ENCODE results near the gene ABHD12. TPM values are rescaled to one million over a fixed set of nuclear protein-coding genes. Genes with fewer than 3 reads are reported as not detected.

Gene ABHD12
- total RNA-seq, 8 experiments from 2014 or later = 23.2 to 79.9 (median 29.6) TPM

- WGBS, 10 experiments = 83 to 100% (median 95%) methylated on average over 1 to 10 of the region's 11 CpGs
These were observed 136.9 kb downstream of the ABHD12 start for GRCh38 chr20:25253606-25254275.

GRCh38 chr20:25252686-25253421 is 137.8 kb downstream of the ABHD12 start:
- no peak overlapping the region for H3K4me3 ChIP-seq
- WGBS, 10 experiments = 55 to 100% (median 63%) methylated on average over 1 to 4 of the region's 6 CpGs; no CpG with 5 or more reads in 5 of the 10 experiments
- no peak for ATAC-seq (replicated peaks in 6 of 8)
- H3K4me1 ChIP-seq (replicated peaks in 1 of 2) = peaks cover 28 to 33% of the 10 kb centered on the region in 2 donors
- in situ Hi-C loops (cut with MboI; ENCODE audit: low pct_unique_long_range_greater_than_20kb in 2 of 9, low sequenced_read_pairs in 9 of 9, unreplicated experiment in 9 of 9) = loop anchor here in 1 of 9 experiments (25.0 kb wide), 1 partner anchor 184 kb away; no protein-coding TSS in a partner anchor
- H3K27ac ChIP-seq = no peak overlapping the region

More at GRCh38 chr20:25253606-25254275, 136.9 kb downstream of the ABHD12 start:
- in situ Hi-C loops (cut with MboI; ENCODE audit: low pct_unique_long_range_greater_than_20kb in 2 of 9, low sequenced_read_pairs in 9 of 9, unreplicated experiment in 9 of 9) = loop anchor here in 1 of 9 experiments (25.0 kb wide), 1 partner anchor 184 kb away; no protein-coding TSS in a partner anchor
- no peak overlapping the region for H3K27ac ChIP-seq
- no peak overlapping the region for H3K4me3 ChIP-seq
- ATAC-seq (replicated peaks in 6 of 8) = no peak
- H3K4me1 ChIP-seq (replicated peaks in 1 of 2) = peaks cover 28 to 33% of the 10 kb centered on the region in 2 donors

GRCh38 chr20:25252230-25252651 is 138.4 kb downstream of the ABHD12 start:
- Histone ChIP-seq H3K4me1 (replicated peaks in 1 of 2) (peaks cover 28 to 33% of the 10 kb centered on the region in 2 donors), H3K4me3 (no peak overlapping the region), H3K27ac (no peak overlapping the region)
- WGBS, 10 experiments = 67 to 90% (median 80%) methylated on average over 1 to 3 of the region's 6 CpGs; no CpG with 5 or more reads in 5 of the 10 experiments
- no peak for ATAC-seq (replicated peaks in 6 of 8)
- in situ Hi-C loops (cut with MboI; ENCODE audit: low pct_unique_long_range_greater_than_20kb in 2 of 9, low sequenced_read_pairs in 9 of 9, unreplicated experiment in 9 of 9) = loop anchor here in 1 of 9 experiments (25.0 kb wide), 1 partner anchor 185 kb away; no protein-coding TSS in a partner anchor

DNA sequence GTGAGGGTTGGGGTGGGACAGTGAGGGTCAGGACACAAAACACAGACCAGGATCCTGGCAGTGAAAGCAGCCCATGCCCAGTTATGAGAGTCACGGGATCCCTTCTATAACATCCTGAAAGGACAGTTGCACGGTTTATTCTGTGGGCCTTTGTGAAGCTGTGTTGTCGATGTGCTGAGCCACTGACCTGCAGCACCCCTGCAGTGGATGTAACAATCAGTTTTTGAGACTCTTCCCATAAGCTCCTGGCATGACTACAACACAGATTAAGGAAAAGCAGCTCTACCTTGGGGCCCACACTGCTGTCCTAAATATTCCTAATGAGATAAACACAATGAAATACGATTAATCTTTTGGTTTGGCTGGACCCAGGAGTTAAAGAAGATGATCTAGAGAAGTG is 139.1 kb downstream of the ABHD12 start:
- ATAC-seq (replicated peaks in 6 of 8) = no peak
- WGBS, 10 experiments = 54 to 100% (median 80%) methylated on average over 1 to 4 of the region's 4 CpGs; no CpG with 5 or more reads in 2 of the 10 experiments
- H3K4me3 ChIP-seq = peak overlapping the region in 1 of 5 donors; percentile 82
- H3K27ac ChIP-seq = no peak overlapping the region
- peaks cover 31 to 38% of the 10 kb centered on the region in 2 donors for H3K4me1 ChIP-seq (replicated peaks in 1 of 2)
- in situ Hi-C loops (cut with MboI; ENCODE audit: low pct_unique_long_range_greater_than_20kb in 2 of 9, low sequenced_read_pairs in 9 of 9, unreplicated experiment in 9 of 9) = loop anchor here in 1 of 9 experiments (25.0 kb wide), 1 partner anchor 186 kb away; no protein-coding TSS in a partner anchor

- in situ Hi-C loops (cut with MboI; ENCODE audit: low pct_unique_long_range_greater_than_20kb in 2 of 9, low sequenced_read_pairs in 9 of 9, unreplicated experiment in 9 of 9) = loop anchor here in 1 of 9 experiments (25.0 kb wide), 1 partner anchor 186 kb away; no protein-coding TSS in a partner anchor
- H3K27ac ChIP-seq = no peak overlapping the region
These were observed 139.6 kb downstream of the ABHD12 start for GRCh38 chr20:25251019-25251418.

GRCh38 chr20:25250508-25250907 is 140.1 kb downstream of the ABHD12 start:
- 39 to 90% (median 69%) methylated on average over 1 to 3 of the region's 3 CpGs for WGBS, 10 experiments
- peak overlapping the region in 2 of 5 donors; percentile 78 to 82 for H3K4me3 ChIP-seq
- peaks cover 32 to 41% of the 10 kb centered on the region in 2 donors for H3K4me1 ChIP-seq (replicated peaks in 1 of 2)
- no peak overlapping the region for H3K27ac ChIP-seq
- in situ Hi-C loops (cut with MboI; ENCODE audit: low pct_unique_long_range_greater_than_20kb in 2 of 9, low sequenced_read_pairs in 9 of 9, unreplicated experiment in 9 of 9) = loop anchor here in 1 of 9 experiments (25.0 kb wide), 1 partner anchor 187 kb away; no protein-coding TSS in a partner anchor
- ATAC-seq (replicated peaks in 6 of 8) = no peak

More at GRCh38 chr20:25251019-25251418, 139.6 kb downstream of the ABHD12 start:
- H3K4me3 ChIP-seq = peak overlapping the region in 1 of 5 donors; percentile 82
- WGBS, 10 experiments = 68 to 100% (median 93%) methylated on average over 1 to 9 of the region's 9 CpGs
- H3K4me1 ChIP-seq (replicated peaks in 1 of 2) = peaks cover 32 to 41% of the 10 kb centered on the region in 2 donors
- ATAC-seq (replicated peaks in 6 of 8) = no peak

Other genes with a start within 250 kb of the ABHD12 start
- gene ENTPD6, start 195.1 kb downstream of the ABHD12 start, total RNA-seq = 10 to 100 TPM; 37.7 to 58.2 (median 53.1) TPM
- 100 to 1,000 TPM in 1 of 8 experiments, 10 to 100 TPM in 7; 40.5 to 140 (median 65.8) TPM for gene PYGB, start 142.8 kb downstream of the ABHD12 start, total RNA-seq
- 10 to 100 TPM in 3 of 8 experiments, 1 to 10 TPM in 4, under 1 TPM in 1; 0.71 to 29.1 (median 4.5) TPM for gene GINS1, start 16.8 kb upstream of the ABHD12 start, total RNA-seq
- gene NINL, start 194.7 kb upstream of the ABHD12 start, total RNA-seq = 10 to 100 TPM; 15.0 to 57.5 (median 18.9) TPM
- gene NANP, start 233.2 kb upstream of the ABHD12 start, total RNA-seq = 10 to 100 TPM in 2 of 8 experiments, 1 to 10 TPM in 6; 4.3 to 12.3 (median 5.7) TPM

Measured in motor neuron (in vitro differentiated cells).